ENCODE data around the gene GNG12. TPM values are rescaled to one million over a fixed set of nuclear protein-coding genes. Genes with fewer than 3 reads are reported as not detected.

Gene GNG12
- total and polyA plus RNA-seq, 9 of the 15 experiments (the other 6 are each of a cell fraction or from before 2014, with no cell fraction given) = 2.6 to 6.0 (median 4.1) TPM

GRCh38 chr1:67686267-67687197, 146.7 kb downstream of the GNG12 start (continued):
- 0 out of 2 replicates have a peak, but pooled peaks have one; percentile 43 for TF ChIP-seq ZNF436 (CRISPR knock-in tag; IDR thresholded peaks at IDR 0.05)
- TF ChIP-seq CAMTA2 (CRISPR knock-in tag; conservative IDR thresholded peaks at IDR 0.05) = no peak
- no peak for TF ChIP-seq ZNF217 (CRISPR knock-in tag; IDR thresholded peaks at IDR 0.05)
- no peak for TF ChIP-seq SRSF7 (optimal IDR thresholded peaks at IDR 0.05; ENCODE audit: low read depth, low read length)
- peak; percentile 94 for TF ChIP-seq RBFOX2 (IDR thresholded peaks at IDR 0.05; ENCODE audit: low read depth, low read length)
- TF ChIP-seq XRCC5 (IDR thresholded peaks at IDR 0.05; ENCODE audit: low read depth, low read length) = no peak
- TF ChIP-seq ZBTB26 (CRISPR knock-in tag; IDR thresholded peaks at IDR 0.05) = no peak
- no peak; the same call in 1 of the 2 replicates for TF ChIP-seq GTF2A2 (tag; IDR thresholded peaks at IDR 0.05)
- TF ChIP-seq NKRF (IDR thresholded peaks at IDR 0.05; ENCODE audit: borderline replicate concordance) = no peak
- TF ChIP-seq ZNF561 (CRISPR knock-in tag; conservative IDR thresholded peaks at IDR 0.05) = no peak
- no peak for TF ChIP-seq PHB (CRISPR knock-in tag; IDR thresholded peaks at IDR 0.05)
- no peak for TF ChIP-seq SAP30 (IDR thresholded peaks at IDR 0.05; ENCODE audit: borderline replicate concordance, insufficient read depth, low read depth, low read length, poor library complexity, severe bottlenecking)
- TF ChIP-seq IFI16 (CRISPR knock-in tag; IDR thresholded peaks at IDR 0.05) = no peak
- no peak for TF ChIP-seq KHSRP (IDR thresholded peaks at IDR 0.05)
- no peak for TF ChIP-seq SIRT6 (IDR thresholded peaks at IDR 0.05; ENCODE audit: low read depth, low read length)
- TF ChIP-seq CUX1 (CRISPR knock-in tag; IDR thresholded peaks at IDR 0.05) = no peak
- TF ChIP-seq ZNF277 (CRISPR knock-in tag; IDR thresholded peaks at IDR 0.05; ENCODE audit: borderline replicate concordance) = no peak
- TF ChIP-seq FOXJ2 (tag; IDR thresholded peaks at IDR 0.05) = no peak; the same call in 1 of the 2 replicates

Measured in K562 (cell line).